HepG2 (cell line): Measurements from ENCODE around the gene GPN2. TPM values are rescaled to one million over a fixed set of nuclear protein-coding genes. Genes with fewer than 3 reads are reported as not detected.

Source experiments
- ARID5B ChIP-seq: IDR thresholded peaks from 2 replicates; pipeline ENCODE4 v1.4.0; 2020; ENCODE audit warnings: mild to moderate bottlenecking, missing genetic modification reagents
- ATF7 ChIP-seq, 2 experiments: fragments of 450-650 bp in 1 of 2; sonication (generic) in 1 of 2; formaldehyde crosslinking in 1 of 2; IDR thresholded peaks; 2 replicates each; pipeline versions ENCODE4 v1.4.0 to v1.6.1; 2016 to 2020; ENCODE audit warnings: antibody characterized with exemption in 1 of 2, mild to moderate bottlenecking in 1 of 2, missing genetic modification reagents in 1 of 2
- DMAP1 ChIP-seq: IDR thresholded peaks from 2 replicates; pipeline ENCODE4 v1.6.1; 2016
- ELF3 ChIP-seq: IDR thresholded peaks from 2 replicates; pipeline ENCODE4 v1.6.1; 2016; ENCODE audit warnings: missing genetic modification reagents, missing compliant biosample characterization
- ETV5 ChIP-seq: IDR thresholded peaks from 2 replicates; pipeline ENCODE4 v1.6.1; 2018; ENCODE audit warnings: missing biosample characterization, missing genetic modification reagents, inconsistent platforms, borderline replicate concordance
- FOSL2 ChIP-seq: sonication (generic); formaldehyde crosslinking; IDR thresholded peaks from 2 replicates; pipeline ENCODE4 v1.4.0; 2020; ENCODE audit warnings: missing genetic modification reagents
- GLI4 ChIP-seq: sonication (generic); formaldehyde crosslinking; IDR thresholded peaks from 2 replicates; pipeline ENCODE4 v1.5.1; 2020; ENCODE audit warnings: missing genetic modification reagents, mild to moderate bottlenecking, moderate library complexity, borderline replicate concordance
- GPN1 ChIP-seq: sonication (generic); formaldehyde crosslinking; IDR thresholded peaks from 2 replicates; pipeline ENCODE4 v1.5.1; 2020; ENCODE audit warnings: missing genetic modification reagents, borderline replicate concordance
- KLF11 ChIP-seq: IDR thresholded peaks from 2 replicates; pipeline ENCODE4 v1.6.1; 2016; ENCODE audit warnings: missing compliant biosample characterization
- NFKBIZ ChIP-seq: IDR thresholded peaks from 2 replicates; pipeline ENCODE4 v1.6.1; 2018; ENCODE audit warnings: missing genetic modification reagents, missing compliant biosample characterization
- SP1 ChIP-seq, 2 experiments: fragments of 450-650 bp in 1 of 2; sonication (generic) in 1 of 2; formaldehyde crosslinking in 1 of 2; IDR thresholded peaks; 2 replicates each; pipeline versions ENCODE4 v1.4.0 to v1.6.1; 2016 to 2020; ENCODE audit warnings: missing genetic modification reagents in 1 of 2
- SP4 ChIP-seq: sonication (generic); formaldehyde crosslinking; IDR thresholded peaks from 2 replicates; pipeline ENCODE4 v1.8.1; 2023; ENCODE audit warnings: mild to moderate bottlenecking, missing genetic modification reagents
- STAG1 ChIP-seq: sonication (generic); formaldehyde crosslinking; IDR thresholded peaks from 2 replicates; pipeline ENCODE4 v1.4.0; 2020; ENCODE audit warnings: missing genetic modification reagents
- TRIM24 ChIP-seq: sonication (generic); formaldehyde crosslinking; IDR thresholded peaks from 2 replicates; pipeline ENCODE4 v1.8.0; 2022; ENCODE audit warnings: mild to moderate bottlenecking, missing genetic modification reagents
- ZNF12 ChIP-seq: sonication (generic); formaldehyde crosslinking; IDR thresholded peaks from 2 replicates; pipeline ENCODE4 v1.5.0; 2020; ENCODE audit warnings: missing genetic modification reagents
- ZNF549 ChIP-seq: sonication (generic); formaldehyde crosslinking; IDR thresholded peaks from 2 replicates; pipeline ENCODE4 v1.5.0; 2020; ENCODE audit warnings: missing genetic modification reagents
- ZNF614 ChIP-seq: IDR thresholded peaks from 2 replicates; pipeline ENCODE4 v1.6.1; 2018; ENCODE audit warnings: missing biosample characterization, missing genetic modification reagents, inconsistent platforms, borderline replicate concordance
- ZNF652 ChIP-seq: IDR thresholded peaks from 2 replicates; pipeline ENCODE4 v1.6.1; 2016; ENCODE audit warnings: low read depth, borderline replicate concordance
- ZNF75D ChIP-seq: sonication (generic); formaldehyde crosslinking; IDR thresholded peaks from 2 replicates; pipeline ENCODE4 v1.8.1; 2023; ENCODE audit warnings: missing genetic modification reagents, mild to moderate bottlenecking, borderline replicate concordance
- polyA plus RNA-seq, 8 experiments: library from polyadenylated mRNA; depleted of rRNA in 3 of 8; stranded (reverse) in 7 of 8; unstranded in 1 of 8; fragments of >200 nt; fragmentation: Illumina TruSeq in 4 of 8; extraction: Trizol in 4 of 8; gene quantifications; 2 replicates each; pipeline versions ENCODE4 v1.2.1 to v1.2.3, GENCODE V29; 2011 to 2016; ENCODE audit warnings: low read depth in 4 of 8, missing spikeins in 1 of 8, mixed read lengths in 1 of 8; ENCODE audit not compliant: insufficient read depth in 1 of 8
- total RNA-seq, 5 experiments: library from RNA; depleted of rRNA; stranded (reverse); fragments of >200 nt; fragmentation: Illumina TruSeq; extraction: Trizol; gene quantifications; 2 replicates each; pipeline ENCODE4 v1.2.3, GENCODE V29; 2016; ENCODE audit warnings: low read depth in 1 of 5
- TF ChIP-seq, protein P1 (sequence below): IDR thresholded peaks from 2 replicates; pipeline ENCODE4 v1.6.1; 2016; ENCODE audit warnings: mild to moderate bottlenecking
- TF ChIP-seq, protein P2 (sequence below), 2 experiments: sonication (generic) in 1 of 2; formaldehyde crosslinking in 1 of 2; IDR thresholded peaks; 2 replicates each; pipeline versions ENCODE4 v1.4.0 to v1.6.1; 2018 to 2020; ENCODE audit warnings: missing genetic modification reagents in 2 of 2, borderline replicate concordance in 1 of 2, low read depth in 1 of 2, mild to moderate bottlenecking in 1 of 2, missing biosample characterization in 1 of 2
- TF ChIP-seq, protein P3 (sequence below): IDR thresholded peaks from 2 replicates; pipeline ENCODE4 v1.6.1; 2016; ENCODE audit warnings: missing genetic modification reagents, missing compliant biosample characterization

Gene GPN2
- total and polyA plus RNA-seq, 2 of the 13 experiments (the other 11 are each of a cell fraction or from before 2014, with no cell fraction given) = 19.3 to 38.9 TPM

DNA sequence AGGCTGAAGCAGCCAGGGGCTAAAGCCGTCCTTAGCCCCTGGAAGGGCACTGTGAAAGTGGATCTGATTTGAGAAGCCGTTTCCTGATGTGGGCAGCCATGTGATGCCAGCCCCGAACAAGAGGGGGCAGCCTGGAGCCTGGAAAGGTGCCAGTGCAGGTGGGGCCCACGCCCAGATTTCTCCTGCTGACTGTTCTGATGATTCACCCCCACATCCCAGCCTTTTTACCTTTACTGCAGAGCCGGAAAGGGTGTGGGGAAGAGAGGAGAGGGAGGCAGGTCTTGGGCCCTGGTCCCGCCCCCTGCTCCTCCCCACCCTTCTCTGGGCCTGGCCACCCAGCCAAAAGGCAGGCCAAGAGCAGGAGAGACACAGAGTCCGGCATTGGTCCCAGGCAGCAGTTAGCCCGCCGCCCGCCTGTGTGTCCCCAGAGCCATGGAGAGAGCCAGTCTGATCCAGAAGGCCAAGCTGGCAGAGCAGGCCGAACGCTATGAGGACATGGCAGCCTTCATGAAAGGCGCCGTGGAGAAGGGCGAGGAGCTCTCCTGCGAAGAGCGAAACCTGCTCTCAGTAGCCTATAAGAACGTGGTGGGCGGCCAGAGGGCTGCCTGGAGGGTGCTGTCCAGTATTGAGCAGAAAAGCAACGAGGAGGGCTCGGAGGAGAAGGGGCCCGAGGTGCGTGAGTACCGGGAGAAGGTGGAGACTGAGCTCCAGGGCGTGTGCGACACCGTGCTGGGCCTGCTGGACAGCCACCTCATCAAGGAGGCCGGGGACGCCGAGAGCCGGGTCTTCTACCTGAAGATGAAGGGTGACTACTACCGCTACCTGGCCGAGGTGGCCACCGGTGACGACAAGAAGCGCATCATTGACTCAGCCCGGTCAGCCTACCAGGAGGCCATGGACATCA, 27.1 kb downstream of the GPN2 start, which contains the start of gene SFN (continued):
- TF ChIP-seq, protein P1, sequence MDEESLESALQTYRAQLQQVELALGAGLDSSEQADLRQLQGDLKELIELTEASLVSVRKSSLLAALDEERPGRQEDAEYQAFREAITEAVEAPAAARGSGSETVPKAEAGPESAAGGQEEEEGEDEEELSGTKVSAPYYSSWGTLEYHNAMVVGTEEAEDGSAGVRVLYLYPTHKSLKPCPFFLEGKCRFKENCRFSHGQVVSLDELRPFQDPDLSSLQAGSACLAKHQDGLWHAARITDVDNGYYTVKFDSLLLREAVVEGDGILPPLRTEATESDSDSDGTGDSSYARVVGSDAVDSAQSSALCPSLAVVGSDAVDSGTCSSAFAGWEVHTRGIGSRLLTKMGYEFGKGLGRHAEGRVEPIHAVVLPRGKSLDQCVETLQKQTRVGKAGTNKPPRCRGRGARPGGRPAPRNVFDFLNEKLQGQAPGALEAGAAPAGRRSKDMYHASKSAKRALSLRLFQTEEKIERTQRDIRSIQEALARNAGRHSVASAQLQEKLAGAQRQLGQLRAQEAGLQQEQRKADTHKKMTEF (CRISPR knock-in tag) = peak; percentile 30; the same call in 1 of the 2 replicates
- TF ChIP-seq NFKBIZ = 0 out of 2 replicates have a peak, but pooled peaks have one; percentile 43
- no peak for TF ChIP-seq ZNF652
- peak; percentile 39; the same call in 1 of the 2 replicates for TF ChIP-seq STAG1
- no peak for TF ChIP-seq KLF11 (CRISPR knock-in tag)
- TF ChIP-seq ZNF549 = no peak
- TF ChIP-seq, protein P2, sequence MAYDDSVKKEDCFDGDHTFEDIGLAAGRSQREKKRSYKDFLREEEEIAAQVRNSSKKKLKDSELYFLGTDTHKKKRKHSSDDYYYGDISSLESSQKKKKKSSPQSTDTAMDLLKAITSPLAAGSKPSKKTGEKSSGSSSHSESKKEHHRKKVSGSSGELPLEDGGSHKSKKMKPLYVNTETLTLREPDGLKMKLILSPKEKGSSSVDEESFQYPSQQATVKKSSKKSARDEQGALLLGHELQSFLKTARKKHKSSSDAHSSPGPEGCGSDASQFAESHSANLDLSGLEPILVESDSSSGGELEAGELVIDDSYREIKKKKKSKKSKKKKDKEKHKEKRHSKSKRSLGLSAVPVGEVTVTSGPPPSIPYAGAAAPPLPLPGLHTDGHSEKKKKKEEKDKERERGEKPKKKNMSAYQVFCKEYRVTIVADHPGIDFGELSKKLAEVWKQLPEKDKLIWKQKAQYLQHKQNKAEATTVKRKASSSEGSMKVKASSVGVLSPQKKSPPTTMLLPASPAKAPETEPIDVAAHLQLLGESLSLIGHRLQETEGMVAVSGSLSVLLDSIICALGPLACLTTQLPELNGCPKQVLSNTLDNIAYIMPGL (CRISPR knock-in tag; IDR thresholded peaks at IDR 0.05; ENCODE audit: borderline replicate concordance in 1 of 2, low read depth in 1 of 2) = peak in 1 of 2 experiments; percentile 48; a peak in 3 of 4 replicates
- no peak for TF ChIP-seq GPN1 (CRISPR knock-in tag)
- 0 out of 2 replicates have a peak, but pooled peaks have one; percentile 19 for TF ChIP-seq ELF3
- TF ChIP-seq ZNF12 (CRISPR knock-in tag) = no peak
- TF ChIP-seq ETV5 (CRISPR knock-in tag) = 0 out of 2 replicates have a peak, but pooled peaks have one; percentile 31
- TF ChIP-seq, protein P3, sequence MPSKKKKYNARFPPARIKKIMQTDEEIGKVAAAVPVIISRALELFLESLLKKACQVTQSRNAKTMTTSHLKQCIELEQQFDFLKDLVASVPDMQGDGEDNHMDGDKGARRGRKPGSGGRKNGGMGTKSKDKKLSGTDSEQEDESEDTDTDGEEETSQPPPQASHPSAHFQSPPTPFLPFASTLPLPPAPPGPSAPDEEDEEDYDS (CRISPR knock-in tag) = peak; percentile 90
- TF ChIP-seq DMAP1 (CRISPR knock-in tag) = 0 out of 2 replicates have a peak, but pooled peaks have one; percentile 15
- peak; percentile 25; the same call in 1 of the 2 replicates for TF ChIP-seq SP4 (CRISPR knock-in tag)
- no peak for TF ChIP-seq GLI4 (CRISPR knock-in tag)
- no peak for TF ChIP-seq ATF7 (IDR thresholded peaks at IDR 0.05)
- no peak for TF ChIP-seq ATF7 (CRISPR knock-in tag; IDR thresholded peaks at IDR 0.05)
- TF ChIP-seq TRIM24 (CRISPR knock-in tag) = no peak
- TF ChIP-seq SP1 (IDR thresholded peaks at IDR 0.05) = no peak
- TF ChIP-seq SP1 (CRISPR knock-in tag; IDR thresholded peaks at IDR 0.05) = peak; percentile 49; the same call in 1 of the 2 replicates
- no peak for TF ChIP-seq ARID5B (CRISPR knock-in tag)
- peak; percentile 94 for TF ChIP-seq FOSL2
- no peak for TF ChIP-seq ZNF75D (CRISPR knock-in tag)
- TF ChIP-seq ZNF614 (CRISPR knock-in tag) = 0 out of 2 replicates have a peak, but pooled peaks have one; percentile 12
